ENCODE data around the gene PDE6A. TPM values are rescaled to one million over a fixed set of nuclear protein-coding genes. Genes with fewer than 3 reads are reported as not detected.

PDE6A gene
- total RNA-seq = not detected in 2 replicates

DNA sequence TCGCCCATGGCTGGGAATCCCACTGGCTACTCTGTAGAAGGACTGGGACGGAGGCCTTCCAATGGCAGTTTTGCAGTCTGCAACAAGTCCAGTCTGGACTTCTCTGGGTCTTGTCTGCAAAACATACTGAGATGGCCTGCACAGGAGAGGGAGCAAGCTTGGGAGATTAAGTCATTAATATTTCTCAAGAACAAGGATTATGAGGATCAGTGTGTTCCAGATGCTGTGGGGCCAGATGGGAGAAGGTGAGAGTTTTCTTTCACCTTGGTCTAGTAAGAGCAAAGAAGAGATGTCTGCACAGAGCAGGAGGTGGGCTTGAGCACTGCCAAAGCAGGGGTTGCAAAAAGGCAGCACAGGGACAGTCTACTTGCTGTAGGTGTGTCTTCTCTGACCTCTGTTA, at the start of gene PDE6A:
Gene PDE6A (minus strand): TSS at position 128 of the 400 bp plus-strand sequence. CDS start 120 bp downstream, at position 8.
- DNase-seq (no peak), ATAC-seq (ENCODE audit: low read depth) (no peak)
- Mint-ChIP-seq H3K27me3 (peaks cover 4% of the 10 kb centered on the region), H3K4me1 (no peaks in the 10 kb centered on the region), H3K9me3 (no peaks in the 10 kb centered on the region), H3K4me3 (no peak within 1 kb of the TSS), H3K27ac (no peak within 1 kb of the TSS), H3K36me3 (ENCODE audit: low read depth) (no peaks in the 10 kb centered on the region)
- no peak for TF ChIP-seq CTCF (IDR thresholded peaks at IDR 0.05)
- CTCF ChIA-PET = no interaction called here
- intact Hi-C loops (cut with micrococcal nuclease) = no loop called here
- POLR2A ChIA-PET = no interaction called here

DNA sequence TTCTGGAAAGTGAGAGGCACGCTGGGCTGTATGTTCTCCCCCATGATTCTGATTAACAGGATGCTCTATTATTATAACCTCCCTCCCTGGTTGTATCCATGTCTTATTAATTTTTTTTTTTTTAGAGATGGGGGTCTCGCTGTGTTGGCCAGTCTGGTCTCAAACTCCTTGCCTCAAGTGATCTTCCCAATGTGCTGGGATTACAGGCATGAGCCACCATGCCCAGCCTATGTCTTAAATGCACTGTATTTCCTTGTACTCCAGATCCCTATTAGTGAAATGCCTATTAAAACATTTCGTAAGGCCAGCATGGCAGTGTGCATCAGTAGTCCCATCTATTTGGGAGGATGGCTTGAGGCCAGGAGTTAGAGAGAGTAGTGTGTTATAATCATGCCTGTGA, 48.9 kb upstream of the PDE6A start:
- no peak for DNase-seq
- ChIA-PET POLR2A (interaction anchor here (0.6 kb wide), 1 partner anchor 19 kb away, joined by 5 read pairs; no protein-coding TSS in a partner anchor), CTCF (interaction anchor here (1.0 to 3.9 kb wide), 4 partner anchors 11 to 164 kb away, joined by 3 to 43 read pairs (median 4); no protein-coding TSS in a partner anchor)
- H3K4me3 Mint-ChIP-seq = no peak overlapping the region
- no peak for TF ChIP-seq CTCF (IDR thresholded peaks at IDR 0.05)
- no peaks in the 10 kb centered on the region for H3K27me3 Mint-ChIP-seq
- no peaks in the 10 kb centered on the region for H3K4me1 Mint-ChIP-seq
- intact Hi-C loops (cut with micrococcal nuclease) = loop anchor here (5.0 kb wide), 1 partner anchor 141 kb away; no protein-coding TSS in a partner anchor
- ATAC-seq (ENCODE audit: low read depth) = no peak
- no peaks in the 10 kb centered on the region for H3K9me3 Mint-ChIP-seq
- no peak overlapping the region for H3K27ac Mint-ChIP-seq
- peaks cover 15% of the 10 kb centered on the region for H3K36me3 Mint-ChIP-seq (ENCODE audit: low read depth)

GRCh38 chr5:149990518-149991376, 46.2 kb upstream of the PDE6A start:
- H3K27ac Mint-ChIP-seq = no peak overlapping the region

GRCh38 chr5:149988126-149988525, 43.5 kb upstream of the PDE6A start:
- Mint-ChIP-seq H3K27me3 (no peaks in the 10 kb centered on the region), H3K4me1 (no peaks in the 10 kb centered on the region), H3K36me3 (ENCODE audit: low read depth) (peaks cover 2% of the 10 kb centered on the region), H3K9me3 (no peaks in the 10 kb centered on the region), H3K4me3 (no peak overlapping the region), H3K27ac (no peak overlapping the region)
- TF ChIP-seq CTCF (IDR thresholded peaks at IDR 0.05) = no peak
- ATAC-seq (ENCODE audit: low read depth) (no peak), DNase-seq (no peak)
- intact Hi-C loops (cut with micrococcal nuclease) = no loop called here
- CTCF ChIA-PET = interaction anchor here (1.4 kb wide), 1 partner anchor 154 kb away, joined by 3 read pairs; no protein-coding TSS in a partner anchor
- POLR2A ChIA-PET = no interaction called here

More at GRCh38 chr5:149990518-149991376, 46.2 kb upstream of the PDE6A start:
- Mint-ChIP-seq H3K9me3 (no peaks in the 10 kb centered on the region), H3K27me3 (no peaks in the 10 kb centered on the region), H3K36me3 (ENCODE audit: low read depth) (peaks cover 10% of the 10 kb centered on the region), H3K4me3 (no peak overlapping the region), H3K4me1 (no peaks in the 10 kb centered on the region)
- POLR2A ChIA-PET = interaction anchor here (0.9 kb wide), 1 partner anchor 9 kb away, joined by 6 read pairs; the partner anchor contains the start of genes HMGXB3 and TIGD6
- intact Hi-C loops (cut with micrococcal nuclease) = loop anchor here (1.0 to 5.0 kb wide), 5 partner anchors 30 to 354 kb away; partner anchors contain the start of gene SLC26A2
- CTCF ChIA-PET = interaction anchor here (0.5 to 3.9 kb wide), 21 partner anchors 9 to 373 kb away, joined by 3 to 92 read pairs (median 5); partner anchors contain the start of genes HMGXB3, SLC26A2 and TIGD6
- ATAC-seq (ENCODE audit: low read depth) = peak; percentile 99
- peak; percentile 95 for TF ChIP-seq CTCF (IDR thresholded peaks at IDR 0.05)
- DNase-seq = peak; percentile 34

GRCh38 chr5:149982505-149982904, 37.9 kb upstream of the PDE6A start:
- ATAC-seq (ENCODE audit: low read depth) (no peak), DNase-seq (no peak)
- ChIA-PET CTCF (interaction anchor here (1.2 to 1.8 kb wide), 4 partner anchors 8 to 23 kb away, joined by 3 to 5 read pairs (median 3); no protein-coding TSS in a partner anchor), POLR2A (interaction anchor here (0.7 kb wide), 1 partner anchor 200 kb away, joined by 3 read pairs; no protein-coding TSS in a partner anchor)
- Mint-ChIP-seq H3K36me3 (ENCODE audit: low read depth) (peaks cover 38% of the 10 kb centered on the region), H3K27ac (no peak overlapping the region), H3K4me3 (no peak overlapping the region), H3K27me3 (no peaks in the 10 kb centered on the region), H3K4me1 (no peaks in the 10 kb centered on the region), H3K9me3 (no peaks in the 10 kb centered on the region)
- TF ChIP-seq CTCF (IDR thresholded peaks at IDR 0.05) = no peak
- intact Hi-C loops (cut with micrococcal nuclease) = no loop called here
